Panc1 (cell line): ENCODE measurements around the gene NDUFAF8. TPM values are rescaled to one million over a fixed set of nuclear protein-coding genes. Genes with fewer than 3 reads are reported as not detected.

ENCODE experiments used
- ATAC-seq: fragments of 200-7000 bp; cut with Tn5 transposase; 2 replicates; pipeline ENCODE4 v1.9.1; 2020; ENCODE audit warnings: mild to moderate bottlenecking, moderate library complexity
- BruUV-seq: library from RNA; stranded (reverse); fragments of 400-500 nt; replicated peaks from 2 replicates; lab custom pipeline; 2021; lab: Mats Ljungman, UMichigan
- CTCF ChIA-PET: fragments of 300-600 bp; sonication (Branson Sonifier 250); formaldehyde crosslinking; loops from one replicate; lab custom pipeline; 2022; ENCODE audit warnings: antibody characterized with exemption; lab: Charles Lee
- POLR2A ChIA-PET: fragments of 300-600 bp; sonication (Branson Sonifier 250); formaldehyde crosslinking; loops from one replicate; lab custom pipeline; 2022; ENCODE audit warnings: antibody characterized with exemption; lab: Charles Lee
- DNase-seq: peaks from one replicate; pipeline ENCODE4 v3.0.0-alpha.2; 2010; ENCODE audit warnings: low read depth, low spot score
- H3K27ac ChIP-seq: 2 replicates; pipeline ENCODE4 v1.5.1; 2011; ENCODE audit warnings: mild to moderate bottlenecking, low read length, inconsistent platforms
- H3K27me3 ChIP-seq: fragments of 200-500 bp; sonication (Bioruptor generic); 2 replicates; pipeline ENCODE4 v1.6.0; 2014; ENCODE audit warnings: low read length, inconsistent platforms; ENCODE audit not compliant: control insufficient read depth, insufficient read depth
- H3K36me3 ChIP-seq: fragments of 200-500 bp; sonication (Bioruptor generic); 2 replicates; pipeline ENCODE4 v1.5.1; 2014; ENCODE audit warnings: inconsistent platforms, mild to moderate bottlenecking, low read length, moderate library complexity; ENCODE audit not compliant: control insufficient read depth, insufficient read depth
- H3K4me1 ChIP-seq: 2 replicates; pipeline ENCODE4 v1.5.1; 2011; ENCODE audit warnings: inconsistent platforms, mild to moderate bottlenecking, low read length, moderate library complexity; ENCODE audit not compliant: control insufficient read depth, insufficient read depth
- H3K4me3 ChIP-seq, 2 experiments: 2 replicates each; pipeline ENCODE4 v1.5.1; 2011 to 2012; ENCODE audit warnings: low read depth in 2 of 2, low read length in 2 of 2, mild to moderate bottlenecking in 2 of 2, inconsistent platforms in 1 of 2, moderate library complexity in 1 of 2
- H3K9me3 ChIP-seq: fragments of 200-500 bp; sonication (Bioruptor generic); 2 replicates; pipeline ENCODE4 v1.5.1; 2014; ENCODE audit warnings: low read depth, mild to moderate bottlenecking, inconsistent platforms, low read length, moderate library complexity; ENCODE audit not compliant: control insufficient read depth, insufficient read depth
- CTCF ChIP-seq: fragments of 450-650 bp; IDR thresholded peaks from 2 replicates; pipeline ENCODE4 v1.5.1; 2017; ENCODE audit warnings: mild to moderate bottlenecking
- POLR2AphosphoS5 ChIP-seq: IDR thresholded peaks from 2 replicates; pipeline ENCODE4 v1.6.1; 2012; ENCODE audit warnings: mild to moderate bottlenecking, low read depth, low read length, moderate library complexity
- SIN3A ChIP-seq: IDR thresholded peaks from 2 replicates; pipeline ENCODE4 v1.6.1; 2012; ENCODE audit warnings: low read depth, mild to moderate bottlenecking, low read length, moderate library complexity, borderline replicate concordance; ENCODE audit not compliant: insufficient read depth
- TCF7L2 ChIP-seq: IDR thresholded peaks from 2 replicates; pipeline ENCODE4 v1.6.1; 2011; ENCODE audit warnings: mild to moderate bottlenecking, low read depth, low read length, inconsistent platforms
- in situ Hi-C: cut with HindIII; loops from 2 replicates; pipeline ENCODE4 v1.10.0; 2016; ENCODE audit warnings: low sequenced_read_pairs, low pct_unique_long_range_greater_than_20kb
- intact Hi-C: fragments of 100-400 bp; cut with micrococcal nuclease; formaldehyde crosslinking; loops from one replicate; pipeline ENCODE4 v1.10.0; 2022; ENCODE audit not compliant: unreplicated experiment
- total RNA-seq: library from RNA; stranded (reverse); gene quantifications from one replicate; pipeline ENCODE4 v1.2.1, GENCODE V29; 2021; ENCODE audit not compliant: unreplicated experiment
- TF ChIP-seq, protein P1 (sequence below), 2 experiments: IDR thresholded peaks; 2 replicates each; pipeline ENCODE4 v1.6.1; 2011 to 2012; ENCODE audit warnings: low read depth in 2 of 2, control low read depth in 1 of 2, low read length in 1 of 2, mild to moderate bottlenecking in 1 of 2, moderate library complexity in 1 of 2; ENCODE audit not compliant: insufficient read depth in 1 of 2

The NDUFAF8 gene
- total RNA-seq, 1 experiment from 2014 or later = 75.8 TPM

GRCh38 chr17:81190591-81190990 lies 48.5 kb upstream of the NDUFAF8 start:
- no peak for TF ChIP-seq TCF7L2
- TF ChIP-seq CTCF = no peak
- no peak for TF ChIP-seq SIN3A
- no peak for TF ChIP-seq POLR2AphosphoS5
- TF ChIP-seq, protein P1, sequence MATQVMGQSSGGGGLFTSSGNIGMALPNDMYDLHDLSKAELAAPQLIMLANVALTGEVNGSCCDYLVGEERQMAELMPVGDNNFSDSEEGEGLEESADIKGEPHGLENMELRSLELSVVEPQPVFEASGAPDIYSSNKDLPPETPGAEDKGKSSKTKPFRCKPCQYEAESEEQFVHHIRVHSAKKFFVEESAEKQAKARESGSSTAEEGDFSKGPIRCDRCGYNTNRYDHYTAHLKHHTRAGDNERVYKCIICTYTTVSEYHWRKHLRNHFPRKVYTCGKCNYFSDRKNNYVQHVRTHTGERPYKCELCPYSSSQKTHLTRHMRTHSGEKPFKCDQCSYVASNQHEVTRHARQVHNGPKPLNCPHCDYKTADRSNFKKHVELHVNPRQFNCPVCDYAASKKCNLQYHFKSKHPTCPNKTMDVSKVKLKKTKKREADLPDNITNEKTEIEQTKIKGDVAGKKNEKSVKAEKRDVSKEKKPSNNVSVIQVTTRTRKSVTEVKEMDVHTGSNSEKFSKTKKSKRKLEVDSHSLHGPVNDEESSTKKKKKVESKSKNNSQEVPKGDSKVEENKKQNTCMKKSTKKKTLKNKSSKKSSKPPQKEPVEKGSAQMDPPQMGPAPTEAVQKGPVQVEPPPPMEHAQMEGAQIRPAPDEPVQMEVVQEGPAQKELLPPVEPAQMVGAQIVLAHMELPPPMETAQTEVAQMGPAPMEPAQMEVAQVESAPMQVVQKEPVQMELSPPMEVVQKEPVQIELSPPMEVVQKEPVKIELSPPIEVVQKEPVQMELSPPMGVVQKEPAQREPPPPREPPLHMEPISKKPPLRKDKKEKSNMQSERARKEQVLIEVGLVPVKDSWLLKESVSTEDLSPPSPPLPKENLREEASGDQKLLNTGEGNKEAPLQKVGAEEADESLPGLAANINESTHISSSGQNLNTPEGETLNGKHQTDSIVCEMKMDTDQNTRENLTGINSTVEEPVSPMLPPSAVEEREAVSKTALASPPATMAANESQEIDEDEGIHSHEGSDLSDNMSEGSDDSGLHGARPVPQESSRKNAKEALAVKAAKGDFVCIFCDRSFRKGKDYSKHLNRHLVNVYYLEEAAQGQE (IDR thresholded peaks at IDR 0.05; ENCODE audit: insufficient read depth in 1 of 2, low read depth in 2 of 2, low read length in 1 of 2) = no peak
- POLR2A ChIA-PET = no interaction called here
- Histone ChIP-seq H3K27me3 (no peaks in the 10 kb centered on the region), H3K4me3 (no peak overlapping the region), H3K27ac (no peak overlapping the region), H3K9me3 (no peaks in the 10 kb centered on the region), H3K4me1 (no peaks in the 10 kb centered on the region), H3K36me3 (no peaks in the 10 kb centered on the region)
- intact Hi-C loops = no loop called here
- DNase-seq = no peak
- in situ Hi-C loops = no loop called here
- BruUV-seq = no TSS peak
- CTCF ChIA-PET = no interaction called here
- ATAC-seq = no peak

DNA sequence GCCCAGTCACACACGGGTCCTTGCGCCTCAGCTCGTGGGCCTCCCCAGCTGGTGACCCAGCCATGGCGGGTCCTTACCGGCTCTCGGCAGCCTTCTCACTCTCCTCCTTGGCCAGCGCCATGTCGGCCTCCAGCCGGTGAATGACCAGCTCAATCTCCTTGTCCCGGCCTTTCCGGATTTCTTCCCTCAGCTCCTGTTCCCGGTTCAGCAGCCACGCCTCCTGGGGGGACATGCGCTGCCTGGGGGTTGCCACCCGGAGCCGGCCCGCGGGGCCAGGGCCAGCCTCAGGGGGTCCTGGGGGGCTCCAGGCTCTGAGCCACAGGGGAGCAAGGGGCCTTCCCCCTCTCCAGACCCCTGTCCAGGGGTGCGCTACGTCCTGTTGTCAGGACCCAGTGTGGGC lies 48.0 kb upstream of the NDUFAF8 start:
- ChIA-PET POLR2A (no interaction called here), CTCF (no interaction called here)
- H3K9me3 ChIP-seq = no peaks in the 10 kb centered on the region
- intact Hi-C loops = no loop called here
- no peak overlapping the region for H3K4me3 ChIP-seq
- no peaks in the 10 kb centered on the region for H3K36me3 ChIP-seq
- BruUV-seq = no TSS peak
- in situ Hi-C loops = no loop called here
- ATAC-seq (no peak), DNase-seq (no peak)
- TF ChIP-seq CTCF = no peak
- no peak for TF ChIP-seq SIN3A
- no peak for TF ChIP-seq POLR2AphosphoS5
- no peak overlapping the region for H3K27ac ChIP-seq
- H3K4me1 ChIP-seq = no peaks in the 10 kb centered on the region
- H3K27me3 ChIP-seq = no peaks in the 10 kb centered on the region
